Measurements from ENCODE around the gene RNF121. TPM values are rescaled to one million over a fixed set of nuclear protein-coding genes. Genes with fewer than 3 reads are reported as not detected.

Gene RNF121
- total RNA-seq, 6 experiments from 2014 or later = 36.7 to 41.6 (median 38.7) TPM

- Mint-ChIP-seq H3K4me1 (ENCODE audit: low read depth) (peaks cover 33% of the 10 kb centered on the region), H3K27ac (no peak overlapping the region), H3K27me3 (ENCODE audit: insufficient read depth) (no peaks in the 10 kb centered on the region; the same call in 1 of the 2 replicates), H3K36me3 (ENCODE audit: low read depth) (peaks cover 6% of the 10 kb centered on the region; the same call in 1 of the 2 replicates), H3K4me3 (no peak overlapping the region), H3K9me3 (no peaks in the 10 kb centered on the region)
- no peak for DNase-seq
- TF ChIP-seq, protein P1, sequence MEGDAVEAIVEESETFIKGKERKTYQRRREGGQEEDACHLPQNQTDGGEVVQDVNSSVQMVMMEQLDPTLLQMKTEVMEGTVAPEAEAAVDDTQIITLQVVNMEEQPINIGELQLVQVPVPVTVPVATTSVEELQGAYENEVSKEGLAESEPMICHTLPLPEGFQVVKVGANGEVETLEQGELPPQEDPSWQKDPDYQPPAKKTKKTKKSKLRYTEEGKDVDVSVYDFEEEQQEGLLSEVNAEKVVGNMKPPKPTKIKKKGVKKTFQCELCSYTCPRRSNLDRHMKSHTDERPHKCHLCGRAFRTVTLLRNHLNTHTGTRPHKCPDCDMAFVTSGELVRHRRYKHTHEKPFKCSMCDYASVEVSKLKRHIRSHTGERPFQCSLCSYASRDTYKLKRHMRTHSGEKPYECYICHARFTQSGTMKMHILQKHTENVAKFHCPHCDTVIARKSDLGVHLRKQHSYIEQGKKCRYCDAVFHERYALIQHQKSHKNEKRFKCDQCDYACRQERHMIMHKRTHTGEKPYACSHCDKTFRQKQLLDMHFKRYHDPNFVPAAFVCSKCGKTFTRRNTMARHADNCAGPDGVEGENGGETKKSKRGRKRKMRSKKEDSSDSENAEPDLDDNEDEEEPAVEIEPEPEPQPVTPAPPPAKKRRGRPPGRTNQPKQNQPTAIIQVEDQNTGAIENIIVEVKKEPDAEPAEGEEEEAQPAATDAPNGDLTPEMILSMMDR (IDR thresholded peaks at IDR 0.05) = no peak
Observed at GRCh38 chr11:72042064-72042745, 113.4 kb downstream of the RNF121 start.

- no peak overlapping the region for H3K27ac Mint-ChIP-seq
Observed at GRCh38 chr11:72045849-72046248, 117.0 kb downstream of the RNF121 start.

More at GRCh38 chr11:72045849-72046248, 117.0 kb downstream of the RNF121 start:
- DNase-seq = no peak
- Mint-ChIP-seq H3K4me3 (no peak overlapping the region), H3K9me3 (no peaks in the 10 kb centered on the region), H3K36me3 (ENCODE audit: low read depth) (peaks cover 6% of the 10 kb centered on the region; the same call in 1 of the 2 replicates), H3K27me3 (ENCODE audit: insufficient read depth) (no peaks in the 10 kb centered on the region), H3K4me1 (ENCODE audit: low read depth) (peaks cover 33% of the 10 kb centered on the region)
- TF ChIP-seq, protein P1 (IDR thresholded peaks at IDR 0.05) = no peak

Other genes starting within 250 kb of the RNF121 start
- not detected for gene DEFB108B, start 95.8 kb upstream of the RNF121 start, total RNA-seq (2021; fragmentation: NEBNext Ultra II Directional; extraction: Animal tissue kit (Norgen Biotek cat#: 25700))
- gene DEFB131B, start 50.6 kb upstream of the RNF121 start, total RNA-seq (2021; fragmentation: NEBNext Ultra II Directional; extraction: Animal tissue kit (Norgen Biotek cat#: 25700)) = not detected
- gene XNDC1N, start 452 bp upstream of the RNF121 start, total RNA-seq (2021; fragmentation: NEBNext Ultra II Directional; extraction: Animal tissue kit (Norgen Biotek cat#: 25700)) = 1 to 10 TPM; 2.3 to 4.0 (median 3.4) TPM
- 1 to 10 TPM; 1.5 to 2.3 (median 1.8) TPM for gene IL18BP, start 69.9 kb downstream of the RNF121 start, total RNA-seq (2021; fragmentation: NEBNext Ultra II Directional; extraction: Animal tissue kit (Norgen Biotek cat#: 25700))
- gene NUMA1, start 151.5 kb downstream of the RNF121 start, total RNA-seq (2021; fragmentation: NEBNext Ultra II Directional; extraction: Animal tissue kit (Norgen Biotek cat#: 25700)) = 100 to 1,000 TPM; 127 to 148 (median 137) TPM
- gene LRRC51, start 151.8 kb downstream of the RNF121 start, total RNA-seq (2021; fragmentation: NEBNext Ultra II Directional; extraction: Animal tissue kit (Norgen Biotek cat#: 25700)) = 10 to 100 TPM in 1 of 6 experiments, 1 to 10 TPM in 5; 7.4 to 12.4 (median 8.5) TPM
- gene LAMTOR1, start 174.3 kb downstream of the RNF121 start, total RNA-seq (2021; fragmentation: NEBNext Ultra II Directional; extraction: Animal tissue kit (Norgen Biotek cat#: 25700)) = 100 to 1,000 TPM; 131 to 170 (median 145) TPM
- gene TOMT, start 176.9 kb downstream of the RNF121 start, total RNA-seq (2021; fragmentation: NEBNext Ultra II Directional; extraction: Animal tissue kit (Norgen Biotek cat#: 25700)) = not detected
- 100 to 1,000 TPM in 3 of 6 experiments, 10 to 100 TPM in 3; 83.0 to 119 (median 95.8) TPM for gene ANAPC15, start 183.6 kb downstream of the RNF121 start, total RNA-seq (2021; fragmentation: NEBNext Ultra II Directional; extraction: Animal tissue kit (Norgen Biotek cat#: 25700))
- 10 to 100 TPM in 4 of 6 experiments, 1 to 10 TPM in 2; 9.1 to 13.7 (median 10.9) TPM for gene FOLR3, start 206.7 kb downstream of the RNF121 start, total RNA-seq (2021; fragmentation: NEBNext Ultra II Directional; extraction: Animal tissue kit (Norgen Biotek cat#: 25700))